Type B pancreatic cell (in vitro differentiated cells): ENCODE measurements around the gene CENPP. TPM values are rescaled to one million over a fixed set of nuclear protein-coding genes. Genes with fewer than 3 reads are reported as not detected.

Experiments
- DNase-seq: peaks from one replicate; pipeline ENCODE4 v3.0.0; 2021; ENCODE audit warnings: mixed read lengths; ENCODE audit not compliant: unreplicated experiment; ENCODE audit errors: extremely low spot score
- H3K27ac Mint-ChIP-seq: 2 replicates; pipeline ENCODE4 v1.8.0; 2021; ENCODE audit warnings: mild to moderate bottlenecking, mixed read lengths
- H3K27me3 Mint-ChIP-seq: 2 replicates; pipeline ENCODE4 v1.8.0; 2021; ENCODE audit warnings: mixed read lengths
- H3K36me3 Mint-ChIP-seq: 2 replicates; pipeline ENCODE4 v1.8.0; 2021; ENCODE audit warnings: mixed read lengths
- H3K4me1 Mint-ChIP-seq: one replicate; pipeline ENCODE4 v1.8.0; 2021; ENCODE audit warnings: mixed read lengths; ENCODE audit not compliant: unreplicated experiment
- H3K4me3 Mint-ChIP-seq: 2 replicates; pipeline ENCODE4 v1.8.0; 2021; ENCODE audit warnings: mild to moderate bottlenecking, mixed read lengths
- H3K9me3 Mint-ChIP-seq: 2 replicates; pipeline ENCODE4 v1.8.0; 2021; ENCODE audit warnings: mixed read lengths
- total RNA-seq: library from RNA; stranded (reverse); gene quantifications from 2 replicates; pipeline ENCODE4 v1.2.1, GENCODE V29; 2021; ENCODE audit warnings: low replicate concordance
- TF ChIP-seq, protein P1 (sequence below): fragments of 200-600 bp; sonication (generic); conservative IDR thresholded peaks from 2 replicates; pipeline ENCODE4 v1.5.0; 2021; ENCODE audit warnings: antibody characterized with exemption, mild to moderate bottlenecking

CENPP gene
- total RNA-seq, 1 donor from 2014 or later: 7.6 TPM

DNA sequence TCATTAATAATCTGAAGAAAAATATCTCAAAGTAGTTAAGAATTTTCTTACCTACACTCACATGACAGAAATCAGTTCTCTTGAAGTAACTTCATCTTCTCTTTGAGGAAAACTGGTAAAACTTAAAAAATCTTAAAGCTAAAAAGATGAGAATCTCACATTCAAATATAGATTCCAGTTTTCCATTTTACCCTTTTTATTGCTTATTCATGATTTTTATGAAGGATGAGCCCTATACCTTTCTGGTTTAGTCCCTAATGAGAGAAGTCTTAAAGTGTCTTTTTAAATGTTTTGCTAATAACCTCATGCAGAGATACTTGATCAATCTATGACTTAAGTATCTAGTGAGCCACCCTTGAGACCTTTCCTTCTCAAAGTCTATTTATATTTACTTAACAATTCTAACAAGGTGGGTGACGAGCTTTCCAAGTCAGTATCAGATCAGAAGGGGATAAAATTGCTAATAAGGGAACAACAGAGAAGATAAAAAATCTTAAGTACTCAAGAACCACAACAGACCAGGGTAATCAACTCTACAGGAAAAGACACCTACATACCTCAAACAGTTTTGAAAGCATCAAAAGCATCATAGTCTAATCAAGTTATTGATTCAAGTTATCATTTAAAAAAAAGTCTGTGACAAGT lies 34.8 kb upstream of the CENPP start:
- Mint-ChIP-seq H3K9me3 (no peaks in the 10 kb centered on the region), H3K36me3 (peaks cover 30% of the 10 kb centered on the region), H3K4me3 (peak overlapping the region; percentile 63), H3K27ac (peak overlapping the region; percentile 23), H3K4me1 (peaks cover 28% of the 10 kb centered on the region), H3K27me3 (no peaks in the 10 kb centered on the region)
- no peak for DNase-seq
- TF ChIP-seq, protein P1, sequence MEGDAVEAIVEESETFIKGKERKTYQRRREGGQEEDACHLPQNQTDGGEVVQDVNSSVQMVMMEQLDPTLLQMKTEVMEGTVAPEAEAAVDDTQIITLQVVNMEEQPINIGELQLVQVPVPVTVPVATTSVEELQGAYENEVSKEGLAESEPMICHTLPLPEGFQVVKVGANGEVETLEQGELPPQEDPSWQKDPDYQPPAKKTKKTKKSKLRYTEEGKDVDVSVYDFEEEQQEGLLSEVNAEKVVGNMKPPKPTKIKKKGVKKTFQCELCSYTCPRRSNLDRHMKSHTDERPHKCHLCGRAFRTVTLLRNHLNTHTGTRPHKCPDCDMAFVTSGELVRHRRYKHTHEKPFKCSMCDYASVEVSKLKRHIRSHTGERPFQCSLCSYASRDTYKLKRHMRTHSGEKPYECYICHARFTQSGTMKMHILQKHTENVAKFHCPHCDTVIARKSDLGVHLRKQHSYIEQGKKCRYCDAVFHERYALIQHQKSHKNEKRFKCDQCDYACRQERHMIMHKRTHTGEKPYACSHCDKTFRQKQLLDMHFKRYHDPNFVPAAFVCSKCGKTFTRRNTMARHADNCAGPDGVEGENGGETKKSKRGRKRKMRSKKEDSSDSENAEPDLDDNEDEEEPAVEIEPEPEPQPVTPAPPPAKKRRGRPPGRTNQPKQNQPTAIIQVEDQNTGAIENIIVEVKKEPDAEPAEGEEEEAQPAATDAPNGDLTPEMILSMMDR: no peak

- Mint-ChIP-seq H3K27me3 (no peaks in the 10 kb centered on the region), H3K9me3 (no peaks in the 10 kb centered on the region), H3K27ac (no peak overlapping the region), H3K4me1 (peaks cover 28% of the 10 kb centered on the region), H3K36me3 (peaks cover 30% of the 10 kb centered on the region), H3K4me3 (peak overlapping the region; percentile 27)
- TF ChIP-seq, protein P1: no peak
- no peak for DNase-seq
These were observed 34.2 kb upstream of the CENPP start for GRCh38 chr9:92291577-92291976.

- Mint-ChIP-seq H3K4me1 (peaks cover 28% of the 10 kb centered on the region), H3K27me3 (no peaks in the 10 kb centered on the region), H3K4me3 (peak overlapping the region; percentile 95), H3K36me3 (peaks cover 33% of the 10 kb centered on the region), H3K9me3 (no peaks in the 10 kb centered on the region), H3K27ac (peak overlapping the region; percentile 96)
- DNase-seq: no peak
- TF ChIP-seq, protein P1: no peak
These were observed 33.2 kb upstream of the CENPP start for GRCh38 chr9:92292338-92293074.

GRCh38 chr9:92293075-92293354 lies 32.7 kb upstream of the CENPP start:
- Mint-ChIP-seq H3K4me1 (peaks cover 28% of the 10 kb centered on the region), H3K4me3 (peak overlapping the region; percentile 95), H3K27ac (peak overlapping the region; percentile 96), H3K9me3 (no peaks in the 10 kb centered on the region), H3K27me3 (no peaks in the 10 kb centered on the region), H3K36me3 (peaks cover 29% of the 10 kb centered on the region)
- TF ChIP-seq, protein P1: no peak
- DNase-seq: no peak

DNA sequence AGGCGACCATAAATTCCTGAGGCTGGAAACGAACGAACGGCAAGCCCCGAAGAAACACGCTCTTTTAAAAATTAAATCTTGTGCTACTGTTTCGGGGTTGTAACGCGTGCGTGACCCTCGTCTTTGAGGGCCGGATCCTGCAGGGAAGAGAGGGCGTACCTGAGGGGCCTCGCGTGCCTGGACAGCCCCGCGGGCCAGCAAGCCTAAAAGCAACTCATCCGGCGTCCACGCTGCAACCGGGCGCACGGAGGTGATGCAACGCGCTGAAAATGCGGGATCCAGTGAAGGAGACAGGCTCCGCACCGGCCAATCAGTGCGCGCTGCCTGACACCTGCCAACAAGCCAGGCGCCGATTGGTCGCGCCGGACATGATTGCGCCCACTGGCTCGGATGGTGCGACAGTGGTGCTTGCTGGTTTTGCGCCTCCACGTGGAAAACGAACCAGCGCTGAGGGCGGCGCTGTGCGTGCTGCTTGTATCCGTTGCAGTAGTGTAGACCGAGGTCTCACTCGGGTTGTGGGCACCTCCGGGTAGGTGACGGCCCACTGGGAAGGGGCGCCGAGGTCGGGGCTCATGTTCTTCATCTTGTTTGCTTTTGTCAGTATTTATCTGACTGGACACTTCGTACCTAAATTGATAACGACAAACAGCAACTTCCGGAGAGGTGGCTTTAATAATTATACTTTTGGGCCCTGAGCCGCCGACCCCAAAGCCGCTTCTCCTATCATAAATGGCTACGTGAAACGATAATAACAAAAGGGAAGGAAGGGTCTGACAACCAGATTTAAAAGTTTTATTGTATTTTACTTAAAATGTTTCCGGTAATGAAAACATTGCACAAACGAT lies 32.1 kb upstream of the CENPP start, which contains the start of gene IARS1:
TSS of gene IARS1 (minus strand) at position 246 of the 845 bp plus-strand sequence. CDS start 4,278 bp downstream, outside the sequence.
- peak; percentile 100 for DNase-seq
- Mint-ChIP-seq H3K4me1 (peaks cover 28% of the 10 kb centered on the region), H3K27me3 (no peaks in the 10 kb centered on the region), H3K4me3 (peak within 1 kb of the TSS; percentile 95), H3K9me3 (no peaks in the 10 kb centered on the region), H3K27ac (peak within 1 kb of the TSS; percentile 96), H3K36me3 (peaks cover 23% of the 10 kb centered on the region)
- TF ChIP-seq, protein P1: peak; percentile 45
